ENCODE results near the gene HIPK4. TPM values are rescaled to one million over a fixed set of nuclear protein-coding genes. Genes with fewer than 3 reads are reported as not detected.

Gene HIPK4
- total and polyA plus RNA-seq, 2 of the 8 experiments (the other 6 are each of a cell fraction or from before 2014, with no cell fraction given): 0.15 to 0.57 TPM

GRCh38 chr19:40394816-40395210, 4.8 kb upstream of the HIPK4 start (continued):
- TF ChIP-seq TBP (IDR thresholded peaks at IDR 0.05; ENCODE audit: low read depth, low read length) (no peak), ATF2 (IDR thresholded peaks at IDR 0.05; ENCODE audit: low read length) (no peak), USF2 (IDR thresholded peaks at IDR 0.05; ENCODE audit: low read length) (no peak), CEBPB (IDR thresholded peaks at IDR 0.05; ENCODE audit: low read depth, low read length) (no peak)

Measured in H1 (cell line).